Glomerular endothelial cell (primary cell): ENCODE data around the gene GFRA1. TPM values are rescaled to one million over a fixed set of nuclear protein-coding genes. Genes with fewer than 3 reads are reported as not detected.
"Not testable (repeated sequence)": the region's sequence is repeated elsewhere in the genome, so short reads cannot be mapped to it uniquely, and the experiment has no call there.

Source experiments
- DNase-seq: peaks from one replicate; pipeline ENCODE4 v3.0.0-alpha.2; 2011; ENCODE audit warnings: low read depth, low spot score; ENCODE audit errors: extremely low read depth
- total RNA-seq: library from RNA; depleted of rRNA; stranded (reverse); fragments of >200 nt; gene quantifications from 2 replicates; pipeline ENCODE4 v1.2.3, GENCODE V29; 2015

Gene GFRA1
- total RNA-seq, 1 donor from 2014 or later, result 0.99 TPM

DNA sequence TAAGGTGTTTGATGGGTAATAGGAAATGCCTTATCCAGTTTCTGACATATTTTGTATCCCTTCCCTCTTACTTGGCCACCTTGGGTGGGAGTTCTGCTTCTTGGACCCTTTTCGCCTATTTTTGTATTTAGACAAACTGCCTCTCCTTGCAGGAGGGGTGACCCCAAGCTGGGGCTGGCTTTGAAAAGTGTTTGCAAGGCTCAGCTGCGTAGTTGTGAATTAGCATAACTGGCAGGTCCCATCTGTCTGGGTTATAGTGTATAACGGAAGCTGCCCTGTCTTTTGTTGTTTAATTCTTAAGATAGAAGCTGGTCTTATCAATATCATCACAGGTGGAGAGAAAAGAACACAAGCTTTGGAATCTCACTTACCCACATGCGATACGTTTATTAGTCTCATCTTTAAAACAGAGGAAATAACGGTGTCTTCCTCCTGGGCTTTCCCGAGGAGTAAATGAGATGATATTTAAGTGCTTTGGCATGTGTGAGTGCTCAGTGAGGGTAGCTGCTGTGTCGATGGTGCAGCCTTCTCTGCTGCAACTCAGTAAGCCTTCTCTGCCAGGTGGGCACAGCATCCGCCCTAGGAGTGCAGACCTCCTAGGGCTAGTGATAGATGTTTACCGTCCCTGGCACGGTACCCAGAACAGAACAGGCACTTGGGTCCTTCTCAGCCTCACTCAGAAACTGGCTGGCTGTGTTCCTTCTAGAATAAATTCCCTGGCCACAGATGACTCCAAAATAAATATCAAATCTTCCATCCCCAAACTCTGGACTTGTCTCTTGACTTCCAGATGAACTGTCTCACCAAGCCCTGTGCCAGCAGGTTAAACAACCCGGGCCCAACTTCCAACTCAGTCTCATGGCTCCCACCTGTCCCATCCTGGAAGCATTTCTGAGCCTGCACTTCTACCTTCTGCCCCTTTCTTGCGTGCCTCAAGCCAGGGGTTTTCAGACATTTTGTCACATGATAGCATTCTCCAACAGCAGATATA is 227.3 kb downstream of the GFRA1 start:
- no peak for DNase-seq

DNA sequence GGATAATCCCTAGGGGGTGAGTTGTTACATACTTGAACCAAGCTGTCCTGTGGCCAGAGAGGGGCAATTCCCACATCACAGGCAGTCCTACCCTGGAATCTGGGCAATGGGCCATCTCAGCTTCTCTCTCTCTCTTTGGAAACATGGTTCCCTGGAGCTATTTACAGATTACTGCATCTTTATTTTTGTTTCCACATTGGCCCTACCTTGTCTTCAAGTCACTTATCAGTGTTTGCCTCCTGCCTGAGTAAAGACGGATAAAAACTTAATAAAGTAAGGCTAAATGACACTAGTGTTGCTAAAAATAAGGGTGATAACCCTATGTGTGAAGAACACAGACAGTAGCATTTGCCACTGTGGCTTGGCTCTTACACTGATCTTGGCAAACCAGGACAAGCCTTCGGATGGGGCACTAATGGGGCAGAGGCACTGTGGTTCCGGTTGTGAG is 228.2 kb downstream of the GFRA1 start:
- DNase-seq, result no peak

DNA sequence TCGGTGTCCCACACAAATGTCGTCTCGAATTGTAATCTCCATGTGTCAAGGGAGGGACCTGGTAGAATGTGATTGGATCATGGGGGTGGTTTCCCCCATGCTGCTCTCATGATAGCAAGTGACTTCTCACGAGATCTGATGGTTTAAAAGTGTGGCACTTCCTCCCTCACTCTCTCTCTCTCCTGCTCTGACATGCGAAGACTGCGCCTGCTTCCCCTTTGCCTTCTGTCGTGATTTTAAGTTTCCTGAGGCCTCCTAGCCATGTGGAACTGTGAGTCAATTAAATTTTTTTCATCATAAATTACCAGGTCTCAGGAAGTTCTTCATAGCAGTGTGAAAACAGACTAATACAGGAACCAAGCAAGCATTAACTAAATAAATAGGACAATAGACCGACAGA is 229.1 kb downstream of the GFRA1 start:
- no peak for DNase-seq

DNA sequence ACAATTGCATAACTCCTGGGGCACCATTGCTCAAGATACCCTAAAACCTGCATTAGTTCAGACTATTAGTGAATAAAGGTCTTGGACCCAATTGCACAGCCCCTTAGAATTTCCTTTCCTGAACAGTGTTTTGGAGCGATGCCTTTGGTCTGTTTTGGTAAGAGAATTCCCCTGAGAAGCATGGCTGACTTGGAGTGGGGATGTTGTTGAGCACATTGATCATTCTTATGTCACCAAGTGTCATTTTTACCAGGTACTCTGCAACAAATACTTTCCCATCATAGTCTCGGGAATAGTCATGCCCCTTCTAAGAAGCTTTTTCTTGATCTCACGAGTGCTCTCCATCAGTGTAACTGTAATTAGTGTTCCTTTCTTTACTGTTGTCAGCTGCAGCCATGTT is 229.7 kb downstream of the GFRA1 start:
- no peak for DNase-seq

DNA sequence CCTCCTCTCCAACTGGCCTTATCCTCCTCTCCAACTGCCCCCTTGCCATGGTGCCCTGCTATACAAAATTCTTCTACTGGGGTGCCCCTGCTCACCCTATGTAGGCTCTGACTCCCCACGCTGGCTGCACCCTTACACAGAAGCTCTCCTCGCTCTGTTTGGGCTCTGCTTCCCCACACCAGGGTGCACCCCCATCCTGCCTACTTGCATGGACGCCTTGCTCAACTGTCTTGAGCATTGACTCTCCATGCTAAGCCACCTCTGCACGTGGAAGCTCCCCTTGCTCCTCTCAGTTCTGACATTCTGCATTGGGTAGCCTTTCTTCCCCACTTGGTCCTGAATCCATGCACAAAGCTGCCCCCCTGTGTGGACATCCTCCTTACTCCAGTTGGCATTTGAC is 231.1 kb downstream of the GFRA1 start:
- DNase-seq, result no peak

DNA sequence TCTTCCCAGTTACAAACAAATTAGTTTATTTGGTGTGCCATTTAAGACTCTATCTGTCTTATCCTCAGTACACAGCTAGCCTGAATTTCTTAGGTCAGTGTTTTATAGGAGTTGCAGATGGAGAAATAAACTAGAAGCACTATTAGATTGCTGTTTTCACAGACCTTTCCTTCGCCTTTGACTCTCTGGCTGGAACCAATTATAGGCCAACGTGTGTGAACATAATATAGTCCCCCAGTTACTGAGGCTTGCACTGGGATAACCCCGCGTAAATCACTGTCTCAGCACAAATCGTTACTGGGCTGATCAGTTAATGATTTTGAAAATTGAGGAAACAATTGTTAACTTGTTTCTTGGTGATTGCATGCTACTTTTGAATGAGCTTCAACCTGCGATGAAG is 233.4 kb downstream of the GFRA1 start:
- DNase-seq, result no peak

DNA sequence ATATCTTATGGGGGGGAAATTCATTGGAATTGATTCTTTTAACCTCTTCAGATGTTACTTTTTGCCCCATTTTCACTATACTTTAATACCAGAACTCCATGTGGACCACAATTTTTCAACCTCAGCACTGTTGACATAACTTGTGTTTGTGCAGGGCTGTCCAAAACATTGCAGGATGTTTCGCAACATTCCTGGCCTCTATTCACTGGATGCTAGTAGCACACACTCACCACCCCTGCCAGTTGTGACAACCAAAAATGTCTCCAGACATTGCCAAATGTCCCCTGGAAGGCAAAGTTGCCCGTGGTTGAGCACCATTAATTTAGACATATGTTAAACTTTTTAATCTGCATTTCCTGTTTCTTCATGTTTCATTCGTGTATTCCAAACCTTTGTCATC is 234.7 kb downstream of the GFRA1 start:
- no peak for DNase-seq

DNA sequence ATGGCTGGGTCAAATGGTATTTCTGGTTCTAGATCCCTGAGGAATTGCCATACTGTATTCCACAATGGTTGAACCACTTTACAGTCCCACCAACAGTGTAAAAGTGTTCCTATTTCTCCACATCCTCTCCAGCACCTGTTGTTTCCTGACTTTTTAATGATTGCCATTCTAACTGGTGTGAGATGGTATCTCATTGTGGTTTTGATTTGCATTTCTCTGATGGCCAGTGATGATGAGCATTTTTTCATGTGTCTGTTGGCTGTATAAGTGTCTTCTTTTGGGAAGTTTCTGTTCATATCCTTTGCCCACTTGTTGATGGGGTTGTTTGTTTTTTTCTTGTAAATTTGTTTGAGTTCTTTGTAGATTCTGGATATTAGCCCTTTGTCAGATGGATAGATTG is 237.6 kb downstream of the GFRA1 start:
- DNase-seq, result not testable (repeated sequence)

DNA sequence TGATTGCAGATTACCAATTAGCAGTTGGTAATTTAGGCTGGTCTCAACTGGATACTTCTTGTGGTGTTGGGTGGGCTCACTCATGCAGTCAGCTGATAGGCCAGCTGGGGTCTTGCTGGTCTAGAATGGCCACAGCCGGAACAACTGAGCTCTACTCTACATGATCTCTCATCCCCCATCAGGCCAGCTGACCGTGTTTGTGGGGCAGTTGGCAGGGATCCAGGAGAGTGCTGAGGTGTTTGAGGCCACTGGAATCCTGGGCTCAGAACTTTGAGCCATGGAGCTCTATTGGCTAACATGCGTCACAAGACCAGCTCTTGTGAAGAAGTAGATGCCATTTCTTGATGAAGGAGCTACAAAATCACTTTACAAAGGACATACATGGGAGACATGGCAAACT is 242.4 kb downstream of the GFRA1 start:
- no peak for DNase-seq

DNA sequence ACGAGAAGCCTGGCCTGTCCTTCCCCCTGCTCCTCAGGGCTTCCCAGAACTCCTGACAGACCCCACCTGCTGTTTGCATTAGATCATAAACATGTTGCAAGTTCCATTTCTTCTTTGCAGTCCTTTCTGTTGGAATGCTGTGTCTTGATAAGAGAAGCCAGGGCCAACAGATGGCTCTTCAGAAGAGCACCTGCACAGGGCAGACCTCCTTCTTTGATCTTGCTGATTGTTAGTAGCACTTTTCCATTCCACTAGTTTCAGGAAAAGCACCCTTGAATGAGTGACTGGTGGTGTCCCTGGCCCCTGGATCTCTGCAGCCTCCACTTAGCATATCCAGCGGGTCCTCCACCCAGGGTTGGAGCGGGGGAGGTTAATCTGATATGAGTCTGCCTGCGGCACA is 243.2 kb downstream of the GFRA1 start:
- DNase-seq, result no peak

DNA sequence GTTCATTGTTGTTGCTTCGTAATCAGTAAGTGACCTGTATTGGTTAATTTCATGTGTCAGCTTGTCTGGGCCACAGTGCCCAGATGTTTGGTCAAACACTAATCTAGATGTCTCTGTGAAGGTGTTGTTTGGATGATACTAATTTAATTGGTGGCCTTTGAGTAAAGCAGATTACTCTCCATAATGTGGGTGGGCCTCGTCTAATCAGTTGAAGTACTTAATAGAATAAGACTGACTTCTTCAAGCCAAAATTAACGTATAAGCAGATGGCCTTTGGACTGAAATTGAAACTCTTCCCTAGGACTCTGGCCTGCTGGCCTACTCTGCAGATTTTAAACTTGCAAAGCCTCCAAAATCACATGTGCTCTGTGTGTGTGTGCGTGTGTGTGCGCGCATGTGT is 245.7 kb downstream of the GFRA1 start:
- DNase-seq, result no peak

DNA sequence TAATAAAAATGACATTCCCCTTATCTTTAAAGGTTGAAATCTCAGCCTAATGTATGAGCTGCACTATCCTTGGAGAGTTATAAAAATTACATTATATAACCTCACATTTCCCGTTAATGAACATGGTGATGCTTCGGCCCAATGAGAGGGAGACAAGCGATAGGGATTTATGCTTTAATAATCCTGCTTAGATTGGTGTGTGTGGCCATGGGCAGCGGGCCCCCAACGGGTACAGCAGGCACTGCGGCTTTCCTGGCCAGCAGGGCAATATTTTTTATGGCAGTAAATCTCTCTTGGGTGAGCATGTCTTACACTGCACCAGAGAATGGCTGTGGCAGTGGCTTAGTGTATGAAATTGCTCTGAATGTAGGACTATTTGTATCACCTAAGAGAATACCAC is 246.3 kb downstream of the GFRA1 start:
- DNase-seq, result no peak

DNA sequence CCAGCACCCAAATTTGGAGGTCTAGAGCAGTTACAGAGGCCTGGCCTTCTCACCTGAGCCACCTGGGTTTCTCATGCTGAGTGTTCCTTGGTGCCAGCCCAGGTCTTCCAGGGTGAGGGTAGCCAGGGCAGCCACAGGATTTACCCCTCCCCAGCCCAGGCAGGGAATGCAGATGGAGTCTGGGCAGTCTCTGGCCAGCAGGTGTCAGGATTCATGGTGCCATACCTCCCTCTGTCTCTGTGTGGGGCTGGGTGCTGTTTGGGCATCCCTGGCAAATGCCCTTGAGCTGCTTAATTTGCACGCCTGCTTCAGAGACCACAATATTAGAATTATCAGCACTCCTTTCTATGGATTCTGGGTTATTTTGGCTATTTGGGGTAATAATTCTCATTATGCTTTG is 246.7 kb downstream of the GFRA1 start:
- DNase-seq, result no peak

DNA sequence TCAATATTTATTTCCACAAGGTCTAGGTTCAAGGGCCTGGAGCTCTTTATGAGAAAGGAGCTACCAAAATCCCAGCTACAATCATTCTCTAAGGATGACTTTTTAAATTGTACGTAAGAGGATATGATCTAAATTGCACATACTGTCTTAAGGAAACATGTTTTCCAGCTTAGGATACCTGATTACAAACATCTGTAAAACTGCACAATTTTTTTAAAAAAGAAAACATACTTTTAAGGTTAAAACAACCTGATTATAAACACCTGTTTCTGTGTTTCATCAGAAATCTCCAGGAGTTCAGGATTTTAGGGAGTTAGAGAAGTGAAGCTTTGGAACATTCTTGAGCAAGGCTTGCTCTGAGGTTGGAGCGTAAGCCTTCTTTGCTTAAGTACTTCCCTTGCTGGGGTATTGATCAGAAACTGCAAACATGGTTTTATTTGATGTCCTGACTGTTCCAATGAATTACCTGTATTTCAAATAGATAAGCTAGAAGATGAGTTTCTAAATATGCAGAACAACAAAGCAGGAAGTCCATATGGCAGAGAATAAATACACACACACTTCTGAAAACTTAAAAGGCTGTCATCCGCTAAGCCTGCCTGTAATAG is 248.6 kb downstream of the GFRA1 start:
- no peak for DNase-seq

DNA sequence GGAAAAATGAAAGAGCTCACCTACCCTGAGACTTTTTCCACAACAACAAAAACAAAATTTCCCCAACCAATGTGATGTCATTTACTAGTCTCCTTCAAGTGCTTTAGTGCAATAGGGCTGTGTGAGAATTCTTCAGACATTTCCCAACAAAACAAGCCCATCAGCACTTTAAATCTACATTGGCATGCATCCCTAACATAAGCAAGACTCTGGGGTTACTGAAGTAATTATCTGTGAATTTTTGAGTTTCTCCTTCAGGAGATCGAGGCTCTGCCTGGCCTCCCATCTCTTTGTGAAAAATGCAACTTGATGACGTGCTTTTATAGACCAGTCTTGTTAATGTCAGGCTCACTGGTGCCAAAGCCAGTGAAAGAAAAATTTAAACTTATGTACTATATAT is 255.6 kb downstream of the GFRA1 start:
- no peak for DNase-seq

DNA sequence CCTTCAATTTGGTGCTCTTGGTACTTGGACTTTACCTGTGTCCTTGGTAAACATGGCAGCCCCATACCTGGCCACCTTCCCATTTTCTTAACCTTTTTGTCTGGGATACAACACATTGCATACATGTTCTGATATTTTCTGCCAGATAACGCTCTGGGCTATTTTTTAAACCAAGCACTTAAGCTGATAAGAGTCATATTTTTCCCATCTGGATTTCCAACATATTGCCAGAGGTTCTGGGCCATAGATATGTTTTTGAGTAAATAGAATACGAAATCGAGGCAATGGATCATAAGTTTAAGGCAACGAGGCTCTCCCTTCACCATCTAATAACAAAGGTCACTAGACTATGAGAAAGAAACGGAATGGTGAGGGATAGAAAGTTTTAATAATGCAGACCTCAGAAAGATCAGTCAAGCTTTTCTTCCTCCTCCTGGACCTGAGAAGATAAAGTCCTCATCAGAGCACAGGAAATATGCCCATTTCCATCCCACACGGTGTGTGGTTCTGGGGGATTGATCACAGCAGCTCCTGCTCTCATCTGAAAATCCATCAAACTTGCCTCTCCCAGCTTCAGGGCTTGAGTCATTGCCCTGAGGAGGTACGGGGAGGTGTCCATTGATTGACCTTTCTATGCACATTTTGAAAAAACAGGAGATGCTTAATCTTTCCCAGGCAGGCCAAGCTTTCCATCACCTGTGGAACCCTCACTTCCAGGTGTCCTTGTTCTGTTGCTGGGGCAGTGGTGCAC is 257.2 kb downstream of the GFRA1 start:
- no peak for DNase-seq

DNA sequence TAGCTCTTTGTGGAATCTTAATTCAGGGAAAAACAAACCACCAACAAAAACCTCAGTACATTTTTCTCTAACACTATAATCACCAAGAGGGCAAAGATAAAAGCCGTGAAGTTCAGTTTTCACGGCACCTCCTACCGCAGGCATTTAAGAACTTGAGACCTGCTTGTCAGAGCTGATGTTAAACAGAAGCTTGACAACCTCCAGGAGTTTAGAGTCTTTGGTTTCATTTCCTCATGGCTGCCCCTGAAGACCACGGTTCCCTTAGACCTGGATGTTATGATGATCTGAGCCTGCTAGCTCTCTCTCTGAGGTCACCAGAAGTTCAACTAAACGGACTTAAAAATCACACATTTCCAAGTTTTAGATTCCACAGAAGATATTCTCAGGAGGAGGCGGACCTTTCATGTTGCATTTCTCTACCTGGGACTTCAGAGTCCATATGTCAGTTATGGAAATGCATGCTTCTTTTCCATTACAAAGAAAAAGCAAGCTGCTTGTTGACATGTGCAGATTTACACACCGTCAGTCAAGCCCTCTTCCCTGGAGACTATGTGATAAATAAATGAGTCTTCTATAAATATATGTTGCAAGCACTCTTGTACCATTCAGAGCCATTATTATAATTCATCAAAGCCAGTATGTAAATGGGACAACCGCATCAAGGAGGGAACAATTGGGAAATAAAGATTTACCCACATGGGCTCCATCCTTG is 258.0 kb downstream of the GFRA1 start:
- DNase-seq, result no peak

DNA sequence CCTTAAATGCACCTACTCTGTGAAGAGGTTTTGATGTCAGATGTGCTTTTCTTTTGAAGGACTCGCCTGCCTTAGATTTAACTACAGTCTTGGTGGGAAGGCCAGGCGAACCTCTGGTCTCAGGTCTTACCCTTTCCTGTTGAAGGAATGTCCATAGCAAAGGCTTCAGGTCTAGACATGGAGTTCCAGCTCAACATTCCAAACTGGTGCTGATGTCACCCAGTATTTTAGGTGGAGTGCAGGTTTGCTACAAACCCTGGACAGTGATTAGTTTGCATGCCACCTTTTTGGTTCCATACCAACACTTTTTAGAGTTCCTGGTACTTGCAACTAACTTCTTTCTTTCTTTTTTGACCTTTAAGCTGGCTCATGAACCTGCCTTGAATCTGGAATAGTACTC is 258.7 kb downstream of the GFRA1 start:
- DNase-seq, result no peak

DNA sequence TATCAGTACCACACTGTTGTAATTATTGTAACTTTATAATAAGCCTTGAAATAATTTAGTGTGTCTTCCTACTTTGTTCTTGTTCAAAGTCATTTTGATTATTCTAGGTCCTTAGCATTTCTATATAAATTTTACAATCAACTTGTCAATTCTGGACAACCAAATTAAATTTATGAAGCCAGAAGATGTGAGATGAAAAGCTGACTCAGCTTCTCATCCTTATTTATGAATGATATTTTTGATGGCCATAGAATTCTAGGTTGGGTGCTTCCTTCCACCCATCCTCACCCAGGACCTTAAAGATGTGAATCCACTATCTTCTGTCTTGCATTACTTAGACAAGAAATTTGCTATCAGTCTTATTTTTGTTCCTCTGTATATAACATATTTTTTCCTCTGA is 261.1 kb downstream of the GFRA1 start:
- no peak for DNase-seq

DNA sequence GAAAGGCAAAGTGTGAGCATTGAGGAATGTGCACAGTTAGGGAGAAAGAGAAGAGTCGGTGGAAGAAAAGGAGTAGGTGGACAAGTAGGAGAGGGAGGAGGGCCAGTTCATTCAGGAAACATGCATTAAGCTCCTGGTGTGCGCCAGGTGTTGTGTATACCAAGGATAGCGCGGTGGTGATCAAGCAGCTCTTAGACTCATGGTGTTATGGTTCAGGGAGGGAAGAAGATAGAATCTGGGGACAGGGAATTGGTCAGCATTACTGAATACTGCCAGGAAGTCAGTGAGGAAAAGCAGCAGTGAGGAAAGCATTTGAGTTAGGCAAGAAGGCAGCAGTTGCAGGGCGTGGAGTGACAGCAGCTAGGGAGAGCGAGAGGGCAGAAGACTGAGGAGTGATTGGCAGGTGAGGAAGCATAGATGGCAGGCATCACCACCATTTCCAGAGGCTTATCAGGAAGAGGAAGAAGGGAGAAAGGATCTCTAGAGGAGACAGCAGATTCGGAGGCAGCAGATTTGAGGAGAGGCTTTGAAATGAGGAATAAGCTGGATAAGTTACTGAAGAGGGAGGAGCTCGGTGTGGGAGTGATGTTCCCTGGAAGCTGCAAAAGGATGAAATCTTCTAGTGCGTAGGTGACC is 265.6 kb downstream of the GFRA1 start:
- DNase-seq, result no peak
